ENCODE data around the gene TMEM167B. TPM values are rescaled to one million over a fixed set of nuclear protein-coding genes. Genes with fewer than 3 reads are reported as not detected.
A peak's percentile ranks its signal among the peaks of the same experiment; 100 is the strongest.

The TMEM167B gene
- total and polyA plus RNA-seq, 4 donors: 5.4 to 15.4 (median 13.2) TPM

GRCh38 chr1:109113590-109114341 lies 23.2 kb downstream of the TMEM167B start, which contains the start of gene ELAPOR1:
Gene ELAPOR1 (plus strand): TSS chr1:109114115. CDS start chr1:109114184, 69 bp downstream.
- 4% methylated on average over 56 of the region's 56 CpGs for WGBS
- H3K36me3 ChIP-seq (ENCODE audit: control insufficient read depth in 4 of 4, insufficient read depth in 3 of 4, low read depth in 1 of 4, low read length in 3 of 4): no peaks in the 10 kb centered on the region
- no peak within 1 kb of the TSS for H3K9ac ChIP-seq (ENCODE audit: low read depth in 1 of 2, low read length in 2 of 2)
- H3K4me1 ChIP-seq (ENCODE audit: control insufficient read depth in 4 of 4, insufficient read depth in 4 of 4, low read length in 3 of 4): peaks cover 2 to 22% (median 13%) of the 10 kb centered on the region in 4 donors
- H3K9me3 ChIP-seq (ENCODE audit: control insufficient read depth in 4 of 4, low read length in 3 of 4): no peaks in the 10 kb centered on the region
- DNase-seq (ENCODE audit: low spot score): no peak
- peak within 1 kb of the TSS in 1 of 3 donors; percentile 25 for H3K4me3 ChIP-seq (ENCODE audit: low read depth in 1 of 3, low read length in 3 of 3)
- no peak within 1 kb of the TSS for H3K27ac ChIP-seq (ENCODE audit: low read depth in 1 of 2, low read length in 2 of 2)
- peaks cover 0 to 3% (median 1%) of the 10 kb centered on the region in 4 donors for H3K27me3 ChIP-seq (ENCODE audit: control insufficient read depth in 4 of 4, insufficient read depth in 4 of 4, low read length in 3 of 4)
- TF ChIP-seq GABPA (IDR thresholded peaks at IDR 0.05 in 1 of 2, conservative IDR thresholded peaks at IDR 0.05 in 1 of 2): no peak

- no peaks in the 10 kb centered on the region for H3K9me3 ChIP-seq (ENCODE audit: control insufficient read depth in 4 of 4, low read length in 3 of 4)
- H3K4me3 ChIP-seq (ENCODE audit: low read depth in 1 of 3, low read length in 3 of 3): no peak overlapping the region
- TF ChIP-seq FOXA1 (IDR thresholded peaks at IDR 0.05) (no peak), SP1 (IDR thresholded peaks at IDR 0.05) (no peak), TAF1 (conservative IDR thresholded peaks at IDR 0.05) (no peak), EGR1 (IDR thresholded peaks at IDR 0.05; ENCODE audit: low read depth in 2 of 2) (no peak), HNF4A (conservative IDR thresholded peaks at IDR 0.05) (no peak)
- DNase-seq (ENCODE audit: low spot score): no peak
- peaks cover 0 to 3% (median 1%) of the 10 kb centered on the region in 4 donors for H3K27me3 ChIP-seq (ENCODE audit: control insufficient read depth in 4 of 4, insufficient read depth in 4 of 4, low read length in 3 of 4)
- no peaks in the 10 kb centered on the region for H3K36me3 ChIP-seq (ENCODE audit: control insufficient read depth in 4 of 4, insufficient read depth in 3 of 4, low read depth in 1 of 4, low read length in 3 of 4)
- no peak overlapping the region for H3K9ac ChIP-seq (ENCODE audit: low read depth in 1 of 2, low read length in 2 of 2)
- H3K4me1 ChIP-seq (ENCODE audit: control insufficient read depth in 4 of 4, insufficient read depth in 4 of 4, low read length in 3 of 4): peaks cover 2 to 22% (median 13%) of the 10 kb centered on the region in 4 donors
- 14% methylated on average over 12 of the region's 12 CpGs for WGBS
- H3K27ac ChIP-seq (ENCODE audit: low read depth in 1 of 2, low read length in 2 of 2): no peak overlapping the region
Observed at GRCh38 chr1:109114342-109114674, 23.7 kb downstream of the TMEM167B start.

- Histone ChIP-seq H3K27me3 (ENCODE audit: control insufficient read depth in 4 of 4, insufficient read depth in 4 of 4, low read length in 3 of 4) (peaks cover 0 to 3% (median 1%) of the 10 kb centered on the region in 4 donors), H3K4me1 (ENCODE audit: control insufficient read depth in 4 of 4, insufficient read depth in 4 of 4, low read length in 3 of 4) (peaks cover 2 to 22% (median 13%) of the 10 kb centered on the region in 4 donors), H3K4me3 (ENCODE audit: low read depth in 1 of 3, low read length in 3 of 3) (no peak overlapping the region), H3K36me3 (ENCODE audit: control insufficient read depth in 4 of 4, insufficient read depth in 3 of 4, low read depth in 1 of 4, low read length in 3 of 4) (no peaks in the 10 kb centered on the region), H3K9me3 (ENCODE audit: control insufficient read depth in 4 of 4, low read length in 3 of 4) (no peaks in the 10 kb centered on the region), H3K9ac (ENCODE audit: low read depth in 1 of 2, low read length in 2 of 2) (no peak overlapping the region), H3K27ac (ENCODE audit: low read depth in 1 of 2, low read length in 2 of 2) (no peak overlapping the region)
- no peak for DNase-seq (ENCODE audit: low spot score)
- WGBS: 89% methylated on average over 2 of the region's 2 CpGs
- no peak for TF ChIP-seq GABPA (IDR thresholded peaks at IDR 0.05 in 1 of 2, conservative IDR thresholded peaks at IDR 0.05 in 1 of 2)
- no peak for TF ChIP-seq RXRA (IDR thresholded peaks at IDR 0.05)
- TF ChIP-seq FOXA2 (IDR thresholded peaks at IDR 0.05): no peak
Observed at GRCh38 chr1:109115685-109116084, 25.1 kb downstream of the TMEM167B start.

- no peak for DNase-seq (ENCODE audit: low spot score)
- WGBS: 32% methylated on average over 1 of the region's 1 CpG
- Histone ChIP-seq H3K4me1 (ENCODE audit: control insufficient read depth in 4 of 4, insufficient read depth in 4 of 4, low read length in 3 of 4) (peaks cover 2 to 22% (median 13%) of the 10 kb centered on the region in 4 donors), H3K27me3 (ENCODE audit: control insufficient read depth in 4 of 4, insufficient read depth in 4 of 4, low read length in 3 of 4) (peaks cover 0 to 3% (median 1%) of the 10 kb centered on the region in 4 donors), H3K27ac (ENCODE audit: low read depth in 1 of 2, low read length in 2 of 2) (no peak overlapping the region), H3K9ac (ENCODE audit: low read depth in 1 of 2, low read length in 2 of 2) (no peak overlapping the region), H3K4me3 (ENCODE audit: low read depth in 1 of 3, low read length in 3 of 3) (no peak overlapping the region), H3K36me3 (ENCODE audit: control insufficient read depth in 4 of 4, insufficient read depth in 3 of 4, low read depth in 1 of 4, low read length in 3 of 4) (no peaks in the 10 kb centered on the region), H3K9me3 (ENCODE audit: control insufficient read depth in 4 of 4, low read length in 3 of 4) (no peaks in the 10 kb centered on the region)
- TF ChIP-seq YY1 (IDR thresholded peaks at IDR 0.05) (peak; percentile 23), TAF1 (conservative IDR thresholded peaks at IDR 0.05) (no peak)
Observed at GRCh38 chr1:109116286-109116685, 25.7 kb downstream of the TMEM167B start.

Data from liver (tissue), 9 donors.